ENCODE data around the gene UBAC2. TPM values are rescaled to one million over a fixed set of nuclear protein-coding genes. Genes with fewer than 3 reads are reported as not detected.

UBAC2 gene
- total and polyA plus RNA-seq, 4 donors = 32.9 to 42.3 (median 35.3) TPM

DNA sequence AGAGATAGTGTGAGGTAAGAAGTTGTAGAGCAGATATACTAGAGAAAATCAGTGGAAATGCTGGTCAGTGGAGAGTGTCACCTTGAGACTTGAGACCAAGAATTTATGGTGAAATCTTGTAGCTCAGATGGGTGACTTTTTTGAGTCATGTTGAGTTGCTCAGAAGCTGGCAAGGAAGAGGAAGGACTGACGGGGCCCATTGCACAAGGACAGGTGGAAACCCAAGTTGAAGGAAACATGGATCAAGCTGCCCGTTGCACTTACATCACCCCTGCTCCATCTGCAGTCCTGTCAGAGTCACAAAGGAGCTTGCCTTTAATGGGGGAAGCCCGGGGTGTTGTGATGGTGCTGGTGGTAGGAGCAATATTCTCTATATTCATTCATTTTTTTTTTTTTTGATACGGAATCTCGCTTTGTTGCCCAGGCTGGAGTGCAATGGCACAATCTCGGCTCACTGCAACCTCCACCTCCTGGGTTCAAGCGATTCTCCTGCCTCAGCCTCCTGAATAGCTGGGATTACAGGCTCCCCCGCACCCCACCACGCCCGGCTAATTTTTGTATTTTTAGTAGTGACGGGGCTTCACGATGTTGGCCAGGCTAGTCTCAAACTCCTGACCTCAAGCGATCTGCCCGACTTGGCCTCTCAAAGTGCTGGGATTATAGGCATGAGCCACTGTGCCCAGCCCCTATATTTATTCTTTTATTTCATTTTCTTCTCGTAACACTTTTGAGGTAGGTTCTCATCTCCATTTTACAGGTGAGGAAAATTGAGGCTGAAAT, 27.4 kb downstream of the UBAC2 start:
- 86% methylated on average over 15 of the region's 15 CpGs for WGBS
- no peak overlapping the region for H3K27ac ChIP-seq (ENCODE audit: low read depth in 1 of 2, low read length in 2 of 2)
- TF ChIP-seq, protein P1, sequence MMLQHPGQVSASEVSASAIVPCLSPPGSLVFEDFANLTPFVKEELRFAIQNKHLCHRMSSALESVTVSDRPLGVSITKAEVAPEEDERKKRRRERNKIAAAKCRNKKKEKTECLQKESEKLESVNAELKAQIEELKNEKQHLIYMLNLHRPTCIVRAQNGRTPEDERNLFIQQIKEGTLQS (IDR thresholded peaks at IDR 0.05) = no peak
- TF ChIP-seq NR2F2 (IDR thresholded peaks at IDR 0.05) (no peak), FOXA2 (IDR thresholded peaks at IDR 0.05) (no peak), EGR1 (IDR thresholded peaks at IDR 0.05; ENCODE audit: low read depth in 2 of 2) (no peak), TAF1 (conservative IDR thresholded peaks at IDR 0.05) (no peak), FOXA1 (IDR thresholded peaks at IDR 0.05) (no peak), JUND (IDR thresholded peaks at IDR 0.05) (no peak), YY1 (IDR thresholded peaks at IDR 0.05) (no peak), HNF4A (conservative IDR thresholded peaks at IDR 0.05) (no peak), HNF4G (IDR thresholded peaks at IDR 0.05) (no peak), REST (IDR thresholded peaks at IDR 0.05) (no peak), RAD21 (IDR thresholded peaks at IDR 0.05) (no peak), RXRA (IDR thresholded peaks at IDR 0.05) (no peak), CTCF (IDR thresholded peaks at IDR 0.05; ENCODE audit: low read depth, low read length, missing input control) (no peak), GABPA (IDR thresholded peaks at IDR 0.05 in 1 of 2, conservative IDR thresholded peaks at IDR 0.05 in 1 of 2) (no peak), SP1 (IDR thresholded peaks at IDR 0.05) (no peak)
- TF ChIP-seq, protein P2, sequence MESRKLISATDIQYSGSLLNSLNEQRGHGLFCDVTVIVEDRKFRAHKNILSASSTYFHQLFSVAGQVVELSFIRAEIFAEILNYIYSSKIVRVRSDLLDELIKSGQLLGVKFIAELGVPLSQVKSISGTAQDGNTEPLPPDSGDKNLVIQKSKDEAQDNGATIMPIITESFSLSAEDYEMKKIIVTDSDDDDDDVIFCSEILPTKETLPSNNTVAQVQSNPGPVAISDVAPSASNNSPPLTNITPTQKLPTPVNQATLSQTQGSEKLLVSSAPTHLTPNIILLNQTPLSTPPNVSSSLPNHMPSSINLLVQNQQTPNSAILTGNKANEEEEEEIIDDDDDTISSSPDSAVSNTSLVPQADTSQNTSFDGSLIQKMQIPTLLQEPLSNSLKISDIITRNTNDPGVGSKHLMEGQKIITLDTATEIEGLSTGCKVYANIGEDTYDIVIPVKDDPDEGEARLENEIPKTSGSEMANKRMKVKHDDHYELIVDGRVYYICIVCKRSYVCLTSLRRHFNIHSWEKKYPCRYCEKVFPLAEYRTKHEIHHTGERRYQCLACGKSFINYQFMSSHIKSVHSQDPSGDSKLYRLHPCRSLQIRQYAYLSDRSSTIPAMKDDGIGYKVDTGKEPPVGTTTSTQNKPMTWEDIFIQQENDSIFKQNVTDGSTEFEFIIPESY (IDR thresholded peaks at IDR 0.05) = no peak
- TF ChIP-seq, protein P3, sequence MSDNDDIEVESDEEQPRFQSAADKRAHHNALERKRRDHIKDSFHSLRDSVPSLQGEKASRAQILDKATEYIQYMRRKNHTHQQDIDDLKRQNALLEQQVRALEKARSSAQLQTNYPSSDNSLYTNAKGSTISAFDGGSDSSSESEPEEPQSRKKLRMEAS (IDR thresholded peaks at IDR 0.05) = no peak
- no peak for DNase-seq (ENCODE audit: low spot score)
- H3K9ac ChIP-seq (ENCODE audit: low read depth in 1 of 2, low read length in 2 of 2) = no peak overlapping the region
- peaks cover 0 to 8% (median 3%) of the 10 kb centered on the region in 4 donors for H3K4me1 ChIP-seq (ENCODE audit: control insufficient read depth in 4 of 4, insufficient read depth in 4 of 4, low read length in 3 of 4)
- H3K4me3 ChIP-seq (ENCODE audit: low read depth in 1 of 3, low read length in 3 of 3) = no peak overlapping the region
- no peaks in the 10 kb centered on the region for H3K27me3 ChIP-seq (ENCODE audit: control insufficient read depth in 4 of 4, insufficient read depth in 4 of 4, low read length in 3 of 4)
- no peaks in the 10 kb centered on the region for H3K9me3 ChIP-seq (ENCODE audit: control insufficient read depth in 4 of 4, low read length in 3 of 4)
- H3K36me3 ChIP-seq (ENCODE audit: control insufficient read depth in 4 of 4, insufficient read depth in 3 of 4, low read depth in 1 of 4, low read length in 3 of 4) = no peaks in the 10 kb centered on the region
